Peyer's patch (tissue), 4 donors: ENCODE results near the gene NANOS1. TPM values are rescaled to one million over a fixed set of nuclear protein-coding genes. Genes with fewer than 3 reads are reported as not detected.

ENCODE experiments used
- DNase-seq, 3 donors: peaks; one replicate each; pipeline ENCODE4 v3.0.0-alpha.2; 2017 to 2019
- H3K27ac ChIP-seq, 4 donors: fragments of 200-600 bp; sonication (generic); one replicate each; pipeline ENCODE4 v1.5.1; 2016 to 2019
- H3K27me3 ChIP-seq, 2 donors: fragments of 200-600 bp; sonication (generic); one replicate each; pipeline ENCODE4 v1.5.1; 2019
- H3K36me3 ChIP-seq, 3 donors: fragments of 200-600 bp; sonication (generic); one replicate each; pipeline ENCODE4 v1.5.1; 2016 to 2019
- H3K4me1 ChIP-seq, 4 donors: fragments of 200-600 bp; sonication (generic); one replicate each; pipeline ENCODE4 v1.5.1; 2016 to 2019
- H3K4me3 ChIP-seq, 4 donors: fragments of 200-600 bp; sonication (generic); 1 replicate in 3 of 4; 2 replicates in 1 of 4; pipeline ENCODE4 v1.5.1; 2016 to 2019; ENCODE audit warnings: mild to moderate bottlenecking in 1 of 4
- H3K9me3 ChIP-seq, 4 donors: fragments of 200-600 bp; sonication (generic); one replicate each; pipeline ENCODE4 v1.5.1; 2016 to 2019; ENCODE audit warnings: mild to moderate bottlenecking in 1 of 4
- CTCF ChIP-seq, 6 experiments: fragments of 450-650 bp in 4 of 6; fragments of 200-600 bp in 2 of 6; sonication (generic) in 1 of 6; IDR thresholded peaks; one replicate each; pipeline ENCODE4 v1.5.1; 2017 to 2019; ENCODE audit warnings: antibody characterized with exemption in 6 of 6, mild to moderate bottlenecking in 3 of 6, moderate library complexity in 1 of 6
- POLR2A ChIP-seq, 2 donors: fragments of 450-650 bp; IDR thresholded peaks; one replicate each; pipeline ENCODE4 v1.5.1; 2017; ENCODE audit warnings: antibody characterized with exemption in 2 of 2, mild to moderate bottlenecking in 2 of 2, moderate library complexity in 2 of 2
- small RNA-seq, 2 donors: library from RNA; depleted of rRNA; stranded (forward); fragments of <200 nt; gene quantifications; one replicate each; pipeline ENCODE3, GENCODE V24; 2016
- total RNA-seq, 4 donors: library from RNA; depleted of rRNA; stranded (reverse); fragments of >200 nt; gene quantifications; one replicate each; pipeline ENCODE4 v1.1.0, GENCODE V29; 2016

The NANOS1 gene
- total RNA-seq, 4 donors from 2014 or later: 0.13 to 9.9 TPM; not detected in 2

GRCh38 chr10:119080521-119081259, 51.2 kb downstream of the NANOS1 start, which contains the start of gene EIF3A:
EIF3A (minus strand) TSS chr10:119080817; CDS start chr10:119080676, 141 bp downstream.
- Histone ChIP-seq H3K27me3 (no peaks in the 10 kb centered on the region), H3K4me1 (peaks cover 0 to 30% (median 11%) of the 10 kb centered on the region in 4 donors), H3K4me3 (peak within 1 kb of the TSS; percentile 78 to 94 (median 88)), H3K36me3 (peaks cover 0 to 2% (median 0%) of the 10 kb centered on the region in 3 donors), H3K9me3 (no peaks in the 10 kb centered on the region), H3K27ac (peak within 1 kb of the TSS; percentile 94 to 98 (median 96))
- TF ChIP-seq POLR2A (IDR thresholded peaks at IDR 0.05): peak; percentile 96 to 97
- no peak for TF ChIP-seq CTCF (IDR thresholded peaks at IDR 0.05)
- DNase-seq: peak; percentile 88 to 96 (median 96)

Small RNA genes within 50 kb of the gene (small RNA-seq; reads per million reads assigned to genes)
- gene RF00413: 0 reads per million in 2 donors
- 0 to 0.25 reads per million in 2 donors for gene SNORA19

Other genes starting within 250 kb of the NANOS1 start
- 100 to 1,000 TPM in 1 of 4 donors, 10 to 100 TPM in 3; 69.5 to 266 (median 89.5) TPM for gene EIF3A, start 51.1 kb downstream of the NANOS1 start, total RNA-seq
- 10 to 100 TPM; 33.8 to 50.8 (median 45.7) TPM for gene DENND10, start 74.4 kb downstream of the NANOS1 start, total RNA-seq
- gene SFXN4, start 136.0 kb downstream of the NANOS1 start, total RNA-seq: 10 to 100 TPM; 22.8 to 35.5 (median 26.2) TPM
- gene PRDX3, start 149.1 kb downstream of the NANOS1 start, total RNA-seq: 100 to 1,000 TPM in 2 of 4 donors, 10 to 100 TPM in 2; 76.2 to 138 (median 107) TPM
- 10 to 100 TPM in 3 of 4 donors, 1 to 10 TPM in 1; 10.0 to 61.9 (median 18.1) TPM for gene GRK5, start 177.9 kb downstream of the NANOS1 start, total RNA-seq